ENCODE measurements around the gene P4HB.

DNA sequence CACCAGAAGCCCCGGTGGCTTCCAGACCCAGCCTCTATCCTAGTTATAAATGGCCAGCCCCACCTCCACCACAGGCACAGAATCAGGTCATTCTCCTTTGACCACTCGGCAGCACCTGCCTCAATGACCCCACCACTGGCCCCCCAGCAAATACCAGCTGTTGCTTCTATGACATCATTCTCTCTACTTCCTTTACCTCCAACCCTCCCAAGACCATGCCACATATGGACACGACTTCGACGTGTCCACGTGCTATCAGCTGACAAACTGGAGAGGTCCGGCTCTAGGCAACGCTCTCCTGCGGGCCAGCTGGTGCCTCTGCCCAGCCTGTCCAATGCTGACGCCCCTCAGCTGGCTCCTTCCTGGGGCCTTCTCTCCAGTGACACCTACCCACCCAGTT is 25.1 kb upstream of the P4HB start:
- TF ChIP-seq, protein P1, sequence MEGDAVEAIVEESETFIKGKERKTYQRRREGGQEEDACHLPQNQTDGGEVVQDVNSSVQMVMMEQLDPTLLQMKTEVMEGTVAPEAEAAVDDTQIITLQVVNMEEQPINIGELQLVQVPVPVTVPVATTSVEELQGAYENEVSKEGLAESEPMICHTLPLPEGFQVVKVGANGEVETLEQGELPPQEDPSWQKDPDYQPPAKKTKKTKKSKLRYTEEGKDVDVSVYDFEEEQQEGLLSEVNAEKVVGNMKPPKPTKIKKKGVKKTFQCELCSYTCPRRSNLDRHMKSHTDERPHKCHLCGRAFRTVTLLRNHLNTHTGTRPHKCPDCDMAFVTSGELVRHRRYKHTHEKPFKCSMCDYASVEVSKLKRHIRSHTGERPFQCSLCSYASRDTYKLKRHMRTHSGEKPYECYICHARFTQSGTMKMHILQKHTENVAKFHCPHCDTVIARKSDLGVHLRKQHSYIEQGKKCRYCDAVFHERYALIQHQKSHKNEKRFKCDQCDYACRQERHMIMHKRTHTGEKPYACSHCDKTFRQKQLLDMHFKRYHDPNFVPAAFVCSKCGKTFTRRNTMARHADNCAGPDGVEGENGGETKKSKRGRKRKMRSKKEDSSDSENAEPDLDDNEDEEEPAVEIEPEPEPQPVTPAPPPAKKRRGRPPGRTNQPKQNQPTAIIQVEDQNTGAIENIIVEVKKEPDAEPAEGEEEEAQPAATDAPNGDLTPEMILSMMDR (IDR thresholded peaks at IDR 0.05) = no peak
- no peak for TF ChIP-seq POLR2AphosphoS5 (IDR thresholded peaks at IDR 0.05)

Data from breast epithelium (tissue), 3 donors.